HFF-Myc (cell line): ENCODE data around the gene ANKRD12.

Experiments used
- DNase-seq: peaks from one replicate; pipeline ENCODE4 v3.0.0-alpha.2; 2011; ENCODE audit warnings: low read depth; ENCODE audit errors: extremely low read depth
- H3K4me3 ChIP-seq: replicated peaks from 2 replicates; pipeline ENCODE4 v1.5.1; 2011; ENCODE audit warnings: low read depth, mild to moderate bottlenecking, control low read depth, low read length
- TF ChIP-seq, protein P1 (sequence below): IDR thresholded peaks from 2 replicates; pipeline ENCODE4 v1.5.1; 2012; ENCODE audit warnings: mild to moderate bottlenecking, low read depth, low read length, control low read depth; ENCODE audit errors: missing control alignments

ANKRD12 gene

DNA sequence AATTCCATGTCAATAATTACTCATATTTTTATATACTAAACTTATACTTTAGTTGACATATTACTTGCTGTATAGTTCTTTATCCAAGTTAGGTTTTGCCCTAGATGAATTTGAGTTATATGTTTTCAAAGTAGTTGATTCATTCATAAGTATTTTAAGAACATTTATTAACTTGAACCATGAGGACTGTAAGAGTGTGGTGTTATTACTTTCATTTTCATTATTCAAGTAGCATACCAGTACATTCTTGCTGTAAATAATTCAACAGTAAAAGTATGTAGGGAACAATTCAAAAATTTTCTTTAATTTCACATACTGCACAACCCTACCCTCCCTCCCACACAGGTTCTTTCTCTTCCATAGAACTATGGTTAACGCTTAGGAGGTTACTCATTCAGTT is 75.4 kb downstream of the ANKRD12 start:
- TF ChIP-seq, protein P1, sequence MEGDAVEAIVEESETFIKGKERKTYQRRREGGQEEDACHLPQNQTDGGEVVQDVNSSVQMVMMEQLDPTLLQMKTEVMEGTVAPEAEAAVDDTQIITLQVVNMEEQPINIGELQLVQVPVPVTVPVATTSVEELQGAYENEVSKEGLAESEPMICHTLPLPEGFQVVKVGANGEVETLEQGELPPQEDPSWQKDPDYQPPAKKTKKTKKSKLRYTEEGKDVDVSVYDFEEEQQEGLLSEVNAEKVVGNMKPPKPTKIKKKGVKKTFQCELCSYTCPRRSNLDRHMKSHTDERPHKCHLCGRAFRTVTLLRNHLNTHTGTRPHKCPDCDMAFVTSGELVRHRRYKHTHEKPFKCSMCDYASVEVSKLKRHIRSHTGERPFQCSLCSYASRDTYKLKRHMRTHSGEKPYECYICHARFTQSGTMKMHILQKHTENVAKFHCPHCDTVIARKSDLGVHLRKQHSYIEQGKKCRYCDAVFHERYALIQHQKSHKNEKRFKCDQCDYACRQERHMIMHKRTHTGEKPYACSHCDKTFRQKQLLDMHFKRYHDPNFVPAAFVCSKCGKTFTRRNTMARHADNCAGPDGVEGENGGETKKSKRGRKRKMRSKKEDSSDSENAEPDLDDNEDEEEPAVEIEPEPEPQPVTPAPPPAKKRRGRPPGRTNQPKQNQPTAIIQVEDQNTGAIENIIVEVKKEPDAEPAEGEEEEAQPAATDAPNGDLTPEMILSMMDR = no peak
- DNase-seq = no peak

GRCh38 chr18:9215221-9215933 is 78.8 kb downstream of the ANKRD12 start:
- TF ChIP-seq, protein P1 = no peak
- H3K4me3 ChIP-seq = no peak overlapping the region
- no peak for DNase-seq

More for the DNA sequence above, 75.4 kb downstream of the ANKRD12 start:
- no peak overlapping the region for H3K4me3 ChIP-seq

- no peak for DNase-seq
- H3K4me3 ChIP-seq = no peak overlapping the region
- TF ChIP-seq, protein P1 = no peak
Measured at GRCh38 chr18:9216459-9216858, 79.9 kb downstream of the ANKRD12 start.

- no peak for DNase-seq
- no peak overlapping the region for H3K4me3 ChIP-seq
- TF ChIP-seq, protein P1 = no peak
Measured at GRCh38 chr18:9217743-9218451, 81.3 kb downstream of the ANKRD12 start.

GRCh38 chr18:9221040-9221439 is 84.5 kb downstream of the ANKRD12 start:
- H3K4me3 ChIP-seq = no peak overlapping the region
- no peak for DNase-seq
- TF ChIP-seq, protein P1 = no peak

- H3K4me3 ChIP-seq = no peak overlapping the region
- DNase-seq = no peak
- TF ChIP-seq, protein P1 = no peak
Measured at GRCh38 chr18:9221661-9222060, 85.1 kb downstream of the ANKRD12 start.

DNA sequence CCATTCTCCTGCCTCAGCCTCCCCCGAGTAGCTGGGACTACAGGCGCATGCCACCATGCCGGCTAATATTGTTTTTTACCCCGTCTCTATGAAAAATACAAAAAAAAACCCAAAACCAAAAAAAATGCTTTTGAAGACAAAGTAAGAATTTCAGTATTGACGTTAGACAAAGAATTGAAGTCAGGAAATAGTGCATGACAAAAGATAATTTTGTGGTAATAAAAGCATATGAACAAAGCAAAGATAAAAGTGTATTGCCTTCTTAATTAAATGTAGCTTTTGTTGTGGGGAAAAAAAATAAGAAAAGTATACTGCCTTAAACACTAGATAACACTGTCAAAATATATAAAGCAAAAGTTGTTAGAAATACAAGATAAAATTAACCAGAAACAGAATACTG is 86.8 kb downstream of the ANKRD12 start:
- no peak for DNase-seq
- TF ChIP-seq, protein P1 = no peak
- no peak overlapping the region for H3K4me3 ChIP-seq
